RPMI7951 (cell line): ENCODE data around the gene MEMO1. TPM values are rescaled to one million over a fixed set of nuclear protein-coding genes. Genes with fewer than 3 reads are reported as not detected.
"Not testable (repeated sequence)": the region's sequence is repeated elsewhere in the genome, so short reads cannot be mapped to it uniquely, and the experiment has no call there.

Source experiments
- DNase-seq: peaks from one replicate; pipeline ENCODE4 v3.0.0-alpha.2; 2012; ENCODE audit warnings: low read depth
- total RNA-seq: library from RNA; depleted of rRNA; stranded (reverse); fragments of >200 nt; shearing (Covaris generic); gene quantifications from 2 replicates; pipeline ENCODE4 v1.2.3, GENCODE V29; 2014; rRNA removed

Gene MEMO1
- total RNA-seq, result 74.3 and 78.6 TPM in 2 replicates

- DNase-seq, result peak; percentile 92
Observed at GRCh38 chr2:32010670-32011484, at the start of gene MEMO1. TSS of gene MEMO1 (minus strand) at chr2:32011008. CDS start at chr2:32010247, 761 bp downstream.

- DNase-seq, result no peak
Observed at GRCh38 chr2:32060266-32060665, 49.5 kb upstream of the MEMO1 start.

GRCh38 chr2:32058130-32058529, 47.3 kb upstream of the MEMO1 start:
- DNase-seq, result peak; percentile 38

- not testable (repeated sequence) for DNase-seq
Observed at GRCh38 chr2:32054583-32054982, 43.8 kb upstream of the MEMO1 start.

GRCh38 chr2:32051836-32052439, 41.1 kb upstream of the MEMO1 start:
- no peak for DNase-seq

GRCh38 chr2:32043561-32043960, 32.8 kb upstream of the MEMO1 start:
- DNase-seq, result no peak

GRCh38 chr2:32039447-32040219, 28.8 kb upstream of the MEMO1 start, which contains the start of gene DPY30:
TSS of gene DPY30 (minus strand) at chr2:32039805. CDS start at chr2:32039456, 349 bp downstream.
- DNase-seq, result peak; percentile 92

GRCh38 chr2:32034198-32034887, 23.5 kb upstream of the MEMO1 start:
- peak; percentile 25 for DNase-seq

GRCh38 chr2:32018789-32019482, 8.1 kb upstream of the MEMO1 start:
- DNase-seq, result not testable (repeated sequence)

GRCh38 chr2:32012872-32013271, 2.1 kb upstream of the MEMO1 start:
- no peak for DNase-seq

GRCh38 chr2:32011485-32011960, 715 bp upstream of the MEMO1 start:
- DNase-seq, result no peak

GRCh38 chr2:32010280-32010669, 533 bp downstream of the MEMO1 start:
- DNase-seq, result peak; percentile 69

- DNase-seq, result peak; percentile 38
Observed at GRCh38 chr2:32009516-32010256, 1.1 kb downstream of the MEMO1 start.

- DNase-seq, result peak; percentile 15
Observed at GRCh38 chr2:32008805-32009515, 1.8 kb downstream of the MEMO1 start.

- DNase-seq, result no peak
Observed at GRCh38 chr2:32007121-32007391, 3.8 kb downstream of the MEMO1 start.

GRCh38 chr2:32005371-32005976, 5.3 kb downstream of the MEMO1 start:
- DNase-seq, result no peak

GRCh38 chr2:32003791-32004190, 7.0 kb downstream of the MEMO1 start:
- no peak for DNase-seq

GRCh38 chr2:32002406-32002805, 8.4 kb downstream of the MEMO1 start:
- DNase-seq, result no peak

GRCh38 chr2:31999438-31999837, 11.4 kb downstream of the MEMO1 start:
- no peak for DNase-seq
